ENCODE data around the gene ENO2.
A peak's percentile ranks its signal among the peaks of the same experiment; 100 is the strongest.

The ENO2 gene

DNA sequence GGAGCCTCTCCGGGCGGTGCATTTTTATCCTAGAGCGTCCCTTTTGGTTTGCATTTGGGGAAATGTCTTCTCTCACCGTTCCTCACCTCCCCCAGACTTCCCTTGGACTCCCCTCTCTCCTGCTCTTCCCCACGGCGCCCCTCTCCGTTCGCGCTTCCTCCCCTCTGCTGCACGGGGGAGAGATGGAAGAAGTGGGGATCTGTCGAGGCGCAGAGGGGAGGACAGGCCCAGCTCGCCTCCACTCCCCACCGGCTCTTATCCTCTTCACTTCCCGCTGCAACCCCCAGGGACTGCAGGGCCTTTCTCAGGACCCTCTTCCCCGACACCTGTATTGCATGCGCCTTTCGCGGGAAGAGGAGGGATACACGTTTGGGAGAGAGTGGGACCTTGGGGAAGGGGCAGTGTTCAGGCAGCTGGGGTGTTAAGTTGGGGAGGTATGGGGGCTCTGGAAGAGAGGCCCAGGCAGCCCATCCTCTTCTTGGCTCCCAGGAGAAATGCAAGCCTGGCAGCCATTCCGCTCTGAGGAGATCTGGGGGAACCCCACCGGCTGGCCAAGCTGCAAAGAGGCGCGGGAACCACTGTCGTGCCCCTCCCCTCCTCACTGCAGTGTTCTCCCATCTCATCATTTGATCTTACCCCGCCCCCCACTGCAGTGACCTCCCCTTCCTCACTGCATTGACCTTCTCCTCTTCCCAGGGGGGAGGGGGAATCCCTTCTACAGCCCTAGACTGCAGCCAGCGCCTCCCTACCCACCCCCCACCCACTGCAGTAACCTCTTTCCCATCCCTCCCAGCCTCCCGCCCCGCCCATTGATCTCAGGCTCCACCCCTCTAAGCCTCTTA lies 788 bp downstream of the ENO2 start:
- peaks cover 5% of the 10 kb centered on the region for H3K4me1 ChIP-seq (ENCODE audit: control insufficient read depth, low read depth, low read length)
- H3K27me3 ChIP-seq (ENCODE audit: insufficient read depth, low read length, poor library complexity), result no peaks in the 10 kb centered on the region
- no peak overlapping the region for H4K5ac ChIP-seq (ENCODE audit: low read length)
- no peak overlapping the region for H2BK120ac ChIP-seq (ENCODE audit: low read depth, low read length)
- H3K4me2 ChIP-seq (ENCODE audit: low read length), result peak overlapping the region; percentile 92
- H3K79me2 ChIP-seq (ENCODE audit: control insufficient read depth, insufficient read depth, low read length), result no peaks in the 10 kb centered on the region
- DNase-seq, result peak; percentile 92
- H3K23ac ChIP-seq (ENCODE audit: low read length), result peak overlapping the region; percentile 67
- H3K4me3 ChIP-seq (ENCODE audit: low read length), result peak overlapping the region; percentile 42
- H3K56ac ChIP-seq (ENCODE audit: low read length), result peak overlapping the region; percentile 83
- no peak overlapping the region for H2AK5ac ChIP-seq (ENCODE audit: low read length)
- H3K27ac ChIP-seq (ENCODE audit: low read depth, low read length), result no peak overlapping the region
- no peak overlapping the region for H4K8ac ChIP-seq (ENCODE audit: low read depth, low read length)
- no peak overlapping the region for H2BK15ac ChIP-seq (replicated peaks; ENCODE audit: low read depth)
- no peak overlapping the region for H3K4ac ChIP-seq (ENCODE audit: low read depth, low read length)
- H3K9ac ChIP-seq (ENCODE audit: low read length), result peak overlapping the region; percentile 75
- peak overlapping the region; percentile 2 for H3K18ac ChIP-seq (ENCODE audit: low read length)
- no CpG with 5 or more reads among the region's 29 CpGs for WGBS (ENCODE audit: extremely low coverage, insufficient coverage, low lambda C conversion rate)
- peaks cover 3% of the 10 kb centered on the region for H3K79me1 ChIP-seq (ENCODE audit: low read length)
- H2BK5ac ChIP-seq (ENCODE audit: low read length), result no peak overlapping the region
- H3K36me3 ChIP-seq (ENCODE audit: control insufficient read depth, insufficient read depth, low read length), result peaks cover 2% of the 10 kb centered on the region

DNA sequence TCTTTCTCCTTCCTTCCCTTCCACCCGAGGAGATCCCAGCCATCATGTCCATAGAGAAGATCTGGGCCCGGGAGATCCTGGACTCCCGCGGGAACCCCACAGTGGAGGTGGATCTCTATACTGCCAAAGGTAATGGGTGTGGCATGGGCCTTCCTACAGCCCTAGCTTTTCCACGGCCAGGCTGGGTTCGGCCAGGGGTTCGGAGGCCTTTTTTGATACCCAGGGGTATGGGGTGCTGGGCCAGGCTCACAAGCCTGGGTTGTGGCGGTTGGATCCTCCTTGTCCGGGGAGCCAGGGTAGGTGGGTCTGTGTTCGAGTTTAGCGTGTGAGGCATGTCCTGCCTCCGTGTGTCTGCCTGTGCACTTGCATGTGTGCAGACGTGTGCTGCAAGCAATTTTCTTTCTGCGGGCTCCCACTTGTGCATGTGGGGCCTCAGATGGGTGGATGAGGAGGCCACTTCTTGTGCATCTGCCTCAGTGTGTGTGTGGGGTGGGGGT lies 1.5 kb downstream of the ENO2 start:
- H4K5ac ChIP-seq (ENCODE audit: low read length), result no peak overlapping the region
- WGBS (ENCODE audit: extremely low coverage, insufficient coverage, low lambda C conversion rate), result no CpG with 5 or more reads among the region's 14 CpGs

DNA sequence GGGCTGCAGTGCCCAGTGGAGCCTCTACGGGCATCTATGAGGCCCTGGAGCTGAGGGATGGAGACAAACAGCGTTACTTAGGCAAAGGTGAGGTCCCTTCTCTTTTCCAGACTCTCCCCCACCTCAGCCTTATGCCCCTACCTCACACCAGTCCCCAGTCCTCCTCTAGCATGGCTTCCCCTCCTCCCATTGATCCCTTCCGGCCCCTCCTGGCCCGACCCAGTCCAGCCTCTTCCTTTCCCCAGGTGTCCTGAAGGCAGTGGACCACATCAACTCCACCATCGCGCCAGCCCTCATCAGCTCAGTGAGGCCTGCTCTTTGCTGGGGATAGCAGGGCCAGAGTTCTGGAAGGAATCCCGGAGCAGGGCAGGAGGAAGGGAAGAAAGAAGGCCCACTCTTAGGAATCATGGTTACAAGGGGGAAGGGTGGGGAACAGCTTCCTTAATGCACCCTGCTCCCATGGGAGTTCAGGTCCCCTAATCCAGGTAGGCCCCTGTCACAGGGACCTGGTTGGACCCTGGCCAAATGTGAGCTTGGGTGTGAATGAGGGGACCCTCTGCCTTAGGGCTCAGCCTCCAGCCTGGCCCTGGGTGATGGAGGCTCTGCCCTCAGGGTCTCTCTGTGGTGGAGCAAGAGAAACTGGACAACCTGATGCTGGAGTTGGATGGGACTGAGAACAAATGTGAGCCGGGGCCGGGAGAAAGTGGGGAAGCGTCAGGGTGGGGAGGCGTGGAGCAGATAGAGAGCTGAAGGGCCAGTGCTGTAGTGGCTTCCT lies 2.2 kb downstream of the ENO2 start:
- Histone ChIP-seq H3K4me2 (ENCODE audit: low read length) (no peak overlapping the region), H3K27ac (ENCODE audit: low read depth, low read length) (no peak overlapping the region), H3K4me1 (ENCODE audit: control insufficient read depth, low read depth, low read length) (peaks cover 5% of the 10 kb centered on the region), H3K4me3 (ENCODE audit: low read length) (no peak overlapping the region), H2AK5ac (ENCODE audit: low read length) (no peak overlapping the region), H3K18ac (ENCODE audit: low read length) (no peak overlapping the region), H3K4ac (ENCODE audit: low read depth, low read length) (no peak overlapping the region), H2BK120ac (ENCODE audit: low read depth, low read length) (no peak overlapping the region), H4K5ac (ENCODE audit: low read length) (no peak overlapping the region), H2BK5ac (ENCODE audit: low read length) (no peak overlapping the region), H3K79me1 (ENCODE audit: low read length) (peaks cover 3% of the 10 kb centered on the region), H3K23ac (ENCODE audit: low read length) (no peak overlapping the region), H4K8ac (ENCODE audit: low read depth, low read length) (no peak overlapping the region), H3K56ac (ENCODE audit: low read length) (peak overlapping the region; percentile 80), H3K36me3 (ENCODE audit: control insufficient read depth, insufficient read depth, low read length) (peaks cover 2% of the 10 kb centered on the region), H3K9ac (ENCODE audit: low read length) (peak overlapping the region; percentile 17), H3K79me2 (ENCODE audit: control insufficient read depth, insufficient read depth, low read length) (no peaks in the 10 kb centered on the region), H3K27me3 (ENCODE audit: insufficient read depth, low read length, poor library complexity) (no peaks in the 10 kb centered on the region), H2BK15ac (replicated peaks; ENCODE audit: low read depth) (no peak overlapping the region)
- DNase-seq, result no peak
- WGBS (ENCODE audit: extremely low coverage, insufficient coverage, low lambda C conversion rate), result no CpG with 5 or more reads among the region's 11 CpGs

More for the DNA sequence above, 1.5 kb downstream of the ENO2 start:
- Histone ChIP-seq H3K4me3 (ENCODE audit: low read length) (no peak overlapping the region), H3K27ac (ENCODE audit: low read depth, low read length) (no peak overlapping the region), H2BK120ac (ENCODE audit: low read depth, low read length) (no peak overlapping the region), H3K79me2 (ENCODE audit: control insufficient read depth, insufficient read depth, low read length) (no peaks in the 10 kb centered on the region), H3K9ac (ENCODE audit: low read length) (peak overlapping the region; percentile 56), H3K56ac (ENCODE audit: low read length) (peak overlapping the region; percentile 80), H3K27me3 (ENCODE audit: insufficient read depth, low read length, poor library complexity) (no peaks in the 10 kb centered on the region), H3K23ac (ENCODE audit: low read length) (no peak overlapping the region), H3K79me1 (ENCODE audit: low read length) (peaks cover 3% of the 10 kb centered on the region), H3K36me3 (ENCODE audit: control insufficient read depth, insufficient read depth, low read length) (peaks cover 2% of the 10 kb centered on the region), H2BK15ac (replicated peaks; ENCODE audit: low read depth) (no peak overlapping the region), H3K4me2 (ENCODE audit: low read length) (peak overlapping the region; percentile 35), H2BK5ac (ENCODE audit: low read length) (peak overlapping the region; percentile 30), H3K4ac (ENCODE audit: low read depth, low read length) (peak overlapping the region; percentile 79), H4K8ac (ENCODE audit: low read depth, low read length) (no peak overlapping the region), H2AK5ac (ENCODE audit: low read length) (peak overlapping the region; percentile 87), H3K18ac (ENCODE audit: low read length) (no peak overlapping the region), H3K4me1 (ENCODE audit: control insufficient read depth, low read depth, low read length) (peaks cover 5% of the 10 kb centered on the region)
- DNase-seq, result no peak

DNA sequence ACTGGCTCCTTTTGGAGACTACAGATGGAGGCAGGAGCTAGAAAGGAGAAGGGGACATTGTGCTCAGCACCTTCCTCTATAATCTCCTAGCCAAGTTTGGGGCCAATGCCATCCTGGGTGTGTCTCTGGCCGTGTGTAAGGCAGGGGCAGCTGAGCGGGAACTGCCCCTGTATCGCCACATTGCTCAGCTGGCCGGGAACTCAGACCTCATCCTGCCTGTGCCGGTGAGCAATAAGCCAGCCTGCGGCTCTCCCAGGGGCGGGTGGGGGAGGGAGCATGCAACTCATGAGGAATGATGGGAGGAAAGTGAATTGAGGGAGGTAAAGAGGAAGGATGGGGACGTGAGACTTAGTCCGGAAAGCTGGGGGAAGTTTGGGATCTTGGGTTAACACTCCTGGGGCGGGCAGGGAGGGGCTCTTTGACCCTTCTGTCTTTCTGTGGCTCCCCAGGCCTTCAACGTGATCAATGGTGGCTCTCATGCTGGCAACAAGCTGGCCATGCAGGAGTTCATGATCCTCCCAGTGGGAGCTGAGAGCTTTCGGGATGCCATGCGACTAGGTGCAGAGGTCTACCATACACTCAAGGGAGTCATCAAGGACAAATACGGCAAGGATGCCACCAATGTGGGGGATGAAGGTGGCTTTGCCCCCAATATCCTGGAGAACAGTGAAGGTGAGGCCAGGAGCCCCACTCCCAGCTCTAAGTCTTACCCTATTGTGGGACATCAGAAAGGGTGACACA lies 3.3 kb downstream of the ENO2 start:
- peak; percentile 72 for DNase-seq
- Histone ChIP-seq H3K27me3 (ENCODE audit: insufficient read depth, low read length, poor library complexity) (no peaks in the 10 kb centered on the region), H3K18ac (ENCODE audit: low read length) (no peak overlapping the region), H3K4me3 (ENCODE audit: low read length) (no peak overlapping the region), H2BK120ac (ENCODE audit: low read depth, low read length) (no peak overlapping the region), H2BK5ac (ENCODE audit: low read length) (no peak overlapping the region), H2BK15ac (replicated peaks; ENCODE audit: low read depth) (no peak overlapping the region), H2AK5ac (ENCODE audit: low read length) (no peak overlapping the region), H3K79me1 (ENCODE audit: low read length) (peaks cover 3% of the 10 kb centered on the region), H4K5ac (ENCODE audit: low read length) (no peak overlapping the region), H3K4ac (ENCODE audit: low read depth, low read length) (no peak overlapping the region), H3K4me1 (ENCODE audit: control insufficient read depth, low read depth, low read length) (peaks cover 5% of the 10 kb centered on the region), H3K56ac (ENCODE audit: low read length) (peak overlapping the region; percentile 9), H3K36me3 (ENCODE audit: control insufficient read depth, insufficient read depth, low read length) (peaks cover 2% of the 10 kb centered on the region), H3K27ac (ENCODE audit: low read depth, low read length) (no peak overlapping the region), H3K4me2 (ENCODE audit: low read length) (no peak overlapping the region), H3K9ac (ENCODE audit: low read length) (no peak overlapping the region), H3K23ac (ENCODE audit: low read length) (no peak overlapping the region), H3K79me2 (ENCODE audit: control insufficient read depth, insufficient read depth, low read length) (no peaks in the 10 kb centered on the region), H4K8ac (ENCODE audit: low read depth, low read length) (no peak overlapping the region)
- WGBS (ENCODE audit: extremely low coverage, insufficient coverage, low lambda C conversion rate), result no CpG with 5 or more reads among the region's 14 CpGs

DNA sequence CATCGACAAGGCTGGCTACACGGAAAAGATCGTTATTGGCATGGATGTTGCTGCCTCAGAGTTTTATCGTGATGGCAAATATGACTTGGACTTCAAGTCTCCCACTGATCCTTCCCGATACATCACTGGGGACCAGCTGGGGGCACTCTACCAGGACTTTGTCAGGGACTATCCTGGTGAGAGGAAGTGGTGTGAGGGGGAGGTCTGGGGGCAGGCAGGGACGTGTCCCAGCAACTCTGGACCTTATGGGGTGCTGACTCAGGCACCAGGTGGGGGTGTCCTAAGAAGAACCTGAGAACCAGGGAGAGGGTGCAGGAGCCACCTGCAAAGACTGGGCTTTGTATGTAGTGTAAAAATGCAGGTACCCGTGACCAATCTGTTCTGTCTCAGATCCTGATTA lies 5.2 kb downstream of the ENO2 start:
- Histone ChIP-seq H3K79me2 (ENCODE audit: control insufficient read depth, insufficient read depth, low read length) (no peaks in the 10 kb centered on the region), H3K9ac (ENCODE audit: low read length) (no peak overlapping the region), H2BK15ac (replicated peaks; ENCODE audit: low read depth) (no peak overlapping the region), H3K79me1 (ENCODE audit: low read length) (peaks cover 3% of the 10 kb centered on the region), H3K4me1 (ENCODE audit: control insufficient read depth, low read depth, low read length) (peaks cover 6% of the 10 kb centered on the region), H3K36me3 (ENCODE audit: control insufficient read depth, insufficient read depth, low read length) (peaks cover 2% of the 10 kb centered on the region), H3K18ac (ENCODE audit: low read length) (no peak overlapping the region), H4K5ac (ENCODE audit: low read length) (no peak overlapping the region), H2BK5ac (ENCODE audit: low read length) (no peak overlapping the region), H4K8ac (ENCODE audit: low read depth, low read length) (no peak overlapping the region), H3K4me2 (ENCODE audit: low read length) (no peak overlapping the region), H3K27me3 (ENCODE audit: insufficient read depth, low read length, poor library complexity) (no peaks in the 10 kb centered on the region), H3K23ac (ENCODE audit: low read length) (no peak overlapping the region), H3K27ac (ENCODE audit: low read depth, low read length) (no peak overlapping the region), H3K56ac (ENCODE audit: low read length) (no peak overlapping the region), H3K4ac (ENCODE audit: low read depth, low read length) (no peak overlapping the region), H2BK120ac (ENCODE audit: low read depth, low read length) (no peak overlapping the region), H2AK5ac (ENCODE audit: low read length) (no peak overlapping the region), H3K4me3 (ENCODE audit: low read length) (no peak overlapping the region)
- no CpG with 5 or more reads among the region's 7 CpGs for WGBS (ENCODE audit: extremely low coverage, insufficient coverage, low lambda C conversion rate)
- no peak for DNase-seq
